ENCODE data around the gene CCDC87. TPM values are rescaled to one million over a fixed set of nuclear protein-coding genes. Genes with fewer than 3 reads are reported as not detected.
"Not testable (repeated sequence)": the region's sequence is repeated elsewhere in the genome, so short reads cannot be mapped to it uniquely, and the experiment has no call there.

CCDC87 gene
- total RNA-seq, 1 donor from 2014 or later: 0.31 TPM

GRCh38 chr11:66609721-66610617, 17.1 kb upstream of the CCDC87 start:
- H3K36me3 Mint-ChIP-seq (ENCODE audit: low read depth): peaks cover 19% of the 10 kb centered on the region
- no peak for TF ChIP-seq CTCF (IDR thresholded peaks at IDR 0.05)
- ChIA-PET POLR2A (interaction anchor here (0.7 to 5.0 kb wide), 4 partner anchors 9 to 68 kb away, joined by 3 to 73 read pairs (median 28); partner anchors contain the start of genes CCDC87, CCS, RBM4 and RBM4B), CTCF (interaction anchor here (1.2 to 3.3 kb wide), 2 partner anchors 28 to 68 kb away, joined by 4 to 9 read pairs; partner anchors contain the start of genes RBM4 and RBM4B)
- H3K27ac Mint-ChIP-seq: peak overlapping the region; percentile 86
- no peaks in the 10 kb centered on the region for H3K27me3 Mint-ChIP-seq
- H3K4me3 Mint-ChIP-seq: no peak overlapping the region
- H3K9me3 Mint-ChIP-seq: no peaks in the 10 kb centered on the region
- ATAC-seq (ENCODE audit: low read depth): no peak
- intact Hi-C loops (cut with micrococcal nuclease): loop anchor here (10.0 kb wide), 1 partner anchor 505 kb away; the partner anchor contains the start of gene KDM2A
- DNase-seq: no peak
- peaks cover 47% of the 10 kb centered on the region for H3K4me1 Mint-ChIP-seq

GRCh38 chr11:66607126-66607834, 14.4 kb upstream of the CCDC87 start:
- intact Hi-C loops (cut with micrococcal nuclease): no loop called here
- CTCF ChIA-PET: interaction anchor here (1.7 to 1.9 kb wide), 2 partner anchors 32 to 70 kb away, joined by 4 to 5 read pairs; partner anchors contain the start of genes RBM4 and RBM4B
- no peak for ATAC-seq (ENCODE audit: low read depth)

GRCh38 chr11:66606608-66607007, 13.7 kb upstream of the CCDC87 start:
- H3K4me3 Mint-ChIP-seq; DNase-seq; ATAC-seq (ENCODE audit: low read depth); H3K9me3 Mint-ChIP-seq; H3K27me3 Mint-ChIP-seq; intact Hi-C loops (cut with micrococcal nuclease): not testable (repeated sequence)
- CTCF ChIA-PET: interaction anchor here (1.7 to 1.9 kb wide), 2 partner anchors 32 to 71 kb away, joined by 4 to 5 read pairs; partner anchors contain the start of genes RBM4 and RBM4B
- H3K36me3 Mint-ChIP-seq (ENCODE audit: low read depth): peaks cover 37% of the 10 kb centered on the region
- H3K4me1 Mint-ChIP-seq: peaks cover 39% of the 10 kb centered on the region
- POLR2A ChIA-PET: interaction anchor here (0.5 to 5.4 kb wide), 8 partner anchors 10 to 71 kb away, joined by 3 to 71 read pairs (median 4); partner anchors contain the start of genes CCDC87, RBM14, RBM4B and ZDHHC24
- peak overlapping the region; percentile 18 for H3K27ac Mint-ChIP-seq

More at GRCh38 chr11:66607126-66607834, 14.4 kb upstream of the CCDC87 start:
- POLR2A ChIA-PET: interaction anchor here (0.5 to 5.4 kb wide), 10 partner anchors 10 to 221 kb away, joined by 3 to 73 read pairs (median 5); partner anchors contain the start of genes CCDC87, RBM14, RBM4 and ZDHHC24
- DNase-seq: no peak
- Mint-ChIP-seq H3K9me3 (no peaks in the 10 kb centered on the region), H3K4me3 (no peak overlapping the region), H3K4me1 (peaks cover 42% of the 10 kb centered on the region), H3K27ac (peak overlapping the region; percentile 80), H3K27me3 (no peaks in the 10 kb centered on the region), H3K36me3 (ENCODE audit: low read depth) (peaks cover 34% of the 10 kb centered on the region)
- no peak for TF ChIP-seq CTCF (IDR thresholded peaks at IDR 0.05)

GRCh38 chr11:66604155-66604554, 11.3 kb upstream of the CCDC87 start:
- peaks cover 45% of the 10 kb centered on the region for H3K36me3 Mint-ChIP-seq (ENCODE audit: low read depth)
- no peaks in the 10 kb centered on the region for H3K9me3 Mint-ChIP-seq
- POLR2A ChIA-PET: interaction anchor here (5.4 kb wide), 1 partner anchor 13 kb away, joined by 71 read pairs; the partner anchor contains the start of gene RBM14
- no peak overlapping the region for H3K27ac Mint-ChIP-seq
- CTCF ChIA-PET: no interaction called here
- no peaks in the 10 kb centered on the region for H3K27me3 Mint-ChIP-seq
- no peak for TF ChIP-seq CTCF (IDR thresholded peaks at IDR 0.05)
- peaks cover 34% of the 10 kb centered on the region for H3K4me1 Mint-ChIP-seq
- ATAC-seq (ENCODE audit: low read depth): no peak
- H3K4me3 Mint-ChIP-seq: no peak overlapping the region
- intact Hi-C loops (cut with micrococcal nuclease): no loop called here
- no peak for DNase-seq

GRCh38 chr11:66603072-66603471, 10.2 kb upstream of the CCDC87 start:
- ATAC-seq (ENCODE audit: low read depth) (no peak), DNase-seq (no peak)
- Mint-ChIP-seq H3K27ac (no peak overlapping the region), H3K27me3 (no peaks in the 10 kb centered on the region), H3K4me3 (no peak overlapping the region), H3K4me1 (peaks cover 29% of the 10 kb centered on the region), H3K9me3 (no peaks in the 10 kb centered on the region), H3K36me3 (ENCODE audit: low read depth) (peaks cover 45% of the 10 kb centered on the region)
- ChIA-PET CTCF (no interaction called here), POLR2A (no interaction called here)
- intact Hi-C loops (cut with micrococcal nuclease): no loop called here
- no peak for TF ChIP-seq CTCF (IDR thresholded peaks at IDR 0.05)
